HG03442 (cell line): ENCODE results near the gene TOE1.
"Not testable (repeated sequence)": the region's sequence is repeated elsewhere in the genome, so short reads cannot be mapped to it uniquely, and the experiment has no call there.

Experiments
- ATAC-seq: cut with Tn5 transposase; IDR thresholded peaks from one replicate; pipeline ENCODE4 v1.9.1; 2021; ENCODE audit warnings: mild to moderate bottlenecking, moderate library complexity; ENCODE audit not compliant: unreplicated experiment

TOE1 gene

DNA sequence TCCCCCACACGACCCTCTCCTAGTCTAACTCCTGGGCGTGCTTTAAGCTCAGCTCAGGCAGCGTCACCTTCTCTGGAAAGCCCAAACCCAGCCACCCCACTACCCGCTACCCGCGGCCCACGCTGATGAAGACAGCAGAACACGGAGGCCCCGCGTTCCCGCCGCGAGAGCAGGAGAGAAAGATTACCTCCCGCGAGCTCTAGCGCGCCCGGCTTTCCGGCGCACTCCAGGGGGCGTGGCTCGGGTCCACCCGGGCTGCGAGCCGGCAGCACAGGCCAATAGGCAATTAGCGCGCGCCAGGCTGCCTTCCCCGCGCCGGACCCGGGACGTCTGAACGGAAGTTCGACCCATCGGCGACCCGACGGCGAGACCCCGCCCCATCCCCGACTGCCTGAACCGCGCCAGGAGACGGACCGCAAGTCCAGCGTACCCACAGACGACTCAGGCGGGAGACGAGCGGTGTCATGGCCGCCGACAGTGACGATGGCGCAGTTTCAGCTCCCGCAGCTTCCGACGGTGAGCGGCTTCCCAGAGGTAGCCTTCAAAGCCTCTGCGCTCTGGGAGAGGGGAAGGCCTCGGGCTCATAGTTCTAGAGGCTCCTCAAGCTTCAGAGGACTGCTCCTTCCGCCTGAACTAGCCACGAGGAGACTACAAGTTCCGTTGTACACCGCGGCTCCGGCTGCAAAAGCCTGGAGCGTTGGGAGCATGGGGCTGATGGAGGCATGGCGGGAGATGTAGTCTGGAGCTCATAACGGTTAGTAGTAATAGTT, at the start of gene TOE1, which contains the start of gene MUTYH:
TSS of gene TOE1 (plus strand) at position 382 of the 770 bp plus-strand sequence. CDS start at position 465, 83 bp downstream.
TSS of gene MUTYH (minus strand) at position 652 of the 770 bp plus-strand sequence. CDS start 5,935 bp downstream, outside the sequence.
- ATAC-seq, result peak; percentile 78

DNA sequence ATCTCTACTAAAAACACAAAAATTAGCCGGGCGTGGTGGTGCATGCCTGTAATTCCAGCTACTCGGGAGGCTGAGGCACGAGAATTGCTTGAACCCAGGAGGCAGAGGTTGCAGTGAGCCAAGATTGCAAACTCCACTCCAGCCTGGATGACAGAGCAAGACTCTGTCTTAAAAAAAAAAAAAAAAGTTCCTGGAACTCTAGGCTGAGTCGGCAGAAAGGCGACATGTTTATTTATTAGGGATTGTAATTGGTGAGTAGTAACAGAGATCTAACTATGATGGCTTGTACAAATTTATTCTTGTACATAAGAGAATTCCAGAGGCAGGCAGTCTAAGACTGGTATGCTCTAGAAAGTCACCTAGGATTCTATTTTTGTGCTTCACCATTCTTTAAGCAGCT, 49.0 kb upstream of the TOE1 start:
- ATAC-seq, result not testable (repeated sequence)

DNA sequence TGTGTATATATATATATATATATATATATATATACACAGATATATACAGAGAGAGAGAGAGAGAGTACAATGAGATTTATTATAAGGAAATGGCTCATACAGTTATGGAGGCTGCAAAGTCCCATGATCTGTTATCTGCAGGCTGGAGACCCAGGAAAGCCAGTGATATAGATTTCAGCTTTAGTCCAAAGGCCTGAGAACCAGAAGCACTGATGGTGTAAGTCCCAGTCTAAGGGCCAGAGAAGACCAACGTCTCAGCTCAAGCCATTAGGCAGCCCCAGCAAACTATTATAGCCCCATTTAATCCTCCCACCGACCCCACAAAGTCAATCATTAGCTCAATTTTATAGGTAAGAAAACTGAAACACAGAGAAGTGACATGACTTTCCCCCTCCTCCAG, 48.3 kb upstream of the TOE1 start:
- ATAC-seq, result no peak

DNA sequence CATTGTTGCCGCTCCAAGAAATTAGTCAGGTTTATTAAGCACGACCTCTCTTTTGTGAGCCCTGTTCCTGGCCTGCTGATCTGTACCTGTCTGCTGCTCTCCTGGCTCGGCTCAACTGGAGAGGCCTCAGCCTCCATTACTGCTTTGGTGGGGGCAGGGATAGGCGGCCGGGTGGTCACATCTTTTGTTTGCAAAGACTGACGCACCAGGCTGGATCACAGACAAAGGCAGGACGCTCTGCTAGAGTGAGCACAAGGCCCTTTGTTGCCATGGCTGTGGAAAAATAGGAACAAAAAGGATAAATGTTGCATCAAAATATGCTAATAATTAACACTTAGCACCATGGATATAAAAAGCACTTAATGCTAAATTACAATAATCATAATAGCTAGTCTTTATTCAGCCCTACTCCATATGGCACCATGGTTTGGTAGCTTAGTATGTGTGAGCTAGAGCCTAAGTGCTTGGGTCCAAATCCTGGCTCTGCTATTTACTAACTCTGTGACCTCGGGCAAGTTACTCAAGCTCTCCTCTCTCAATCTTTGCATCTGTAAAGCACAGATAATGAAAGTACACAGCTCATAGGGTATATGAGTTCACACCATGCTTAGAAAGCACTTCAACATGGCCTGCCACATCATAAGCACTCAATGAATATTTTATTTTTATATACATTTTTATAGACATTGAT, 42.2 kb upstream of the TOE1 start:
- no peak for ATAC-seq

DNA sequence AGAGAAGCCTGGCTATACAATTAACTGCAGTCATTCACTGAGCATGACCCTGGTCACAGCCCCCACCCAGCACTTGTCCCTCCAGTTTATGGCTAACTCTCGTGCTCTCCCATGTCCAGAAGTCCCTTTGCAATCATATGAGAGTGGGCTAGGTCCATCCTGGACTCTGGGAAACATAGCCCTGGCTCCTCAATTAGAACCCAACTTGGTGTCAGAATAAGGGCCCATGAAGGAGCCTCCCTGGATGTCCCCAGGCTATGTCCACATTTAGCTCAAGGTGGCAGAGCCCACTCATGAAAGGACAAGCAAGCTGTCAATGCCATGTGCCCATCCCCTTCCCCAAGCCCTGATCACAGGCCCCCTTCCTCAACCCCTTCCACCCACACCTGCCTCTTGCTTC, 40.7 kb upstream of the TOE1 start:
- ATAC-seq, result no peak

DNA sequence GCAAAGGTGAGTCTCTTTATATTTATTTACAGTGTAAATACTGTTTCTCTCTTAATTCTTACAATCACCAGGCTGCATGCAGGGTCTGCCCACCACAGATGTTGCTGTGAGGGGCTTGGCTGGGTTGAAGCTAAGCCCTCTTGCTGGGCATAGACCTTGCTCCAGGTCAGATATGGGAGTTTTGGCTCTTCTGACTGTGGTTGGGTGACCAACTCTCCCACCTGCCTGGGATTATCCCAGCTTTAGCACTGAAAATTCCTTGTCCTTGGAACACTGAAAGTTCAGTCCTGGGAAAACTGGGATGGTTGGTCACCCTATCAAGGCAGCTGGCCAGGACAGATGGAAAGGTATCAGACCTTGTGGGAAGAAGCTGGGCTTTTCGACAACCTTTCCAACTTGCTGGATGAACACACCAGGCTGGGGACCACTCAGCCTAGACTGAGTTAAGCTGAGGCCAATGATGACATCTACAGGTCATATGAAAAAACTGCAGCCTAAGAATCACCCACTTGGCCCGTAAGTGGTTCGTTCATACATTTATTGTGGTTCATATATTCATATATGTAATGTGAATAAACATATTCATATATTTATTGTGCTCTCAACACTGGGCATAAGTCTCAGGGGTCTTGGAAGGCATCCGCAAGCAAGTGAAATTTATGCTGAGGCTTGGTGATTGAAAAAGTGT, 39.8 kb upstream of the TOE1 start:
- ATAC-seq, result no peak

DNA sequence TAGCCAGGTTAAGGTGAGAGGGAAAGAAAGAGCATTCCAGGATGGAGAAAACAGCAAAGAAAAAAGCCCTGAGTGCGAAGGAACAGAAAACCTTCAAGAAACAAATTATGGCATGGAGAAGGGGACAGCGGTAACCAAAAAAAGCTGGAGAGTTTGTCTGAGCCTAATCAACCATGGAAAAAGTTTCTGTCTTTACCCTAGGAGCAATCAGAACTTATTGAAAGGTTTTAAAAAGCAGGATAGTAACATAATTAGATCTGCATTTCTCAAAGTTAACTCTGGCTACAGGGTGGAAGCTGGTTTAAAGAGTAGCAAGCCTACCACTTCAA, 39.3 kb upstream of the TOE1 start:
- ATAC-seq, result no peak

DNA sequence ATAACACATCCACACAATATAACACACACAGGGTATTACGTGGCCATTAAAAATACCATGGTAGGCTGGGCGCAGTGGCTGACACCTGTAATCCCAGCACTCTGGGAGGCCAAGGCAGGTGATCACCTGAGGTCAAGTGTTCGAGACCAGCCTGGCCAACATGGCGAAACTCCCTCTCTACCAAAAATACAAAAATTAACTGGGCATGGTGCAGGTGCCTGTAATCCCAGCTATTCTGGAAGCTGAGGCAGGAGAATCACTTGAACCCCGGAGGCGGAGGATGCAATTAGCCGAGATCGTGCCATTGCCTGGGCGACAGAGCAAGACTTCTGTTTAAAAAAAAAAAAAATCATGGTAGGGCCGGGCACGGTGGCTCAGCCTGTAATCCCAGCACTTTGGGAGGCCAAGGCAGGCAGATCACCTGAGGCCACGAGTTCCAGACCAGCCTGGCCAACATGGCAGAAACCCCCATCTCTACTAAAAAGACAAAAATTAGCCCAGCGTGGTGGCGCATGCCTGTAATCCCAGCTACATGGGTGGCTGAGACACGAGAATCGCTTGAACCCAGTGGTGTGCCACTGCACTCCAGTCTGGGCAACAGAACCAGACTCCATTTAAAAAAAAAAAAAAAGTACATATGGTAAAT, 37.3 kb upstream of the TOE1 start:
- no peak for ATAC-seq

DNA sequence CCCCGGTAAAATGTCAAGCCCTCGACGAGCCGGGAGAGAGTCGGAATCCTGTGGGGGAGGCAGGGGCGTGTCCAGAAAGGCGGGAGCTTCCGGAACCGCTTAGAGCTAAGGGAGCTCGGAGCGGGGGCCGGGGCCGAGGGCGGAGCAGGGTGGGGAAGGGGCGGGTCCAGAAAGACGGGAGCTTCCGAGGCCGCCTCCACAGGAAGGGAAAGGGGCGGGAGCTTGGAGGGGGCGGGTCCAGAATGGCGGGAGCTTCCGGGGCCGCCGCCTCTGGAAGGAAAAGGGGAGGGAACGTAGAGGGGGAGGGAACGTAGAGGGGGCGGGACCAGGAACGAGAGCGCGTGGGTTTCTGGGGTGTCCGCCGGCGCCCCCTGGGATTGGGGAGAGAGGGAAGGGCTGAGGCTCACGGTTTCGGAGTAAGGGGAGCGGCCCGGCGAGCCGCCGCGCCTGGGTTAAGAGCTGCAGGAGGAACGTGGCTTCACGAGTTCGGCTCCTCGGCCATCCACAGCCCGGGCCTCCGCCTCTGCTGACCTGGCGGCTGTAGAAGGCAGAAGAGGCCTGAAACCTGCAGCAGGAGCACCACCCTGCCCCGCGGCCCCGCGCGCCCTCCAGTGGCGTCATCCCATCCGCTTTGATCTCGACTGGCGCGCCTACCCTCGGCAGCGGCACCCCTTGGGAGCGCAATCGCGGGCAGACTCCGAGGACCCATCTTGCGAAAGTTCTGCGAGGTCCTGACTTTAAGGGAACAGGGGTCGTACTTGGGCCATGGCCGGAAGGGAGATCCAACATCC, 36.3 kb upstream of the TOE1 start:
- peak; percentile 59 for ATAC-seq

DNA sequence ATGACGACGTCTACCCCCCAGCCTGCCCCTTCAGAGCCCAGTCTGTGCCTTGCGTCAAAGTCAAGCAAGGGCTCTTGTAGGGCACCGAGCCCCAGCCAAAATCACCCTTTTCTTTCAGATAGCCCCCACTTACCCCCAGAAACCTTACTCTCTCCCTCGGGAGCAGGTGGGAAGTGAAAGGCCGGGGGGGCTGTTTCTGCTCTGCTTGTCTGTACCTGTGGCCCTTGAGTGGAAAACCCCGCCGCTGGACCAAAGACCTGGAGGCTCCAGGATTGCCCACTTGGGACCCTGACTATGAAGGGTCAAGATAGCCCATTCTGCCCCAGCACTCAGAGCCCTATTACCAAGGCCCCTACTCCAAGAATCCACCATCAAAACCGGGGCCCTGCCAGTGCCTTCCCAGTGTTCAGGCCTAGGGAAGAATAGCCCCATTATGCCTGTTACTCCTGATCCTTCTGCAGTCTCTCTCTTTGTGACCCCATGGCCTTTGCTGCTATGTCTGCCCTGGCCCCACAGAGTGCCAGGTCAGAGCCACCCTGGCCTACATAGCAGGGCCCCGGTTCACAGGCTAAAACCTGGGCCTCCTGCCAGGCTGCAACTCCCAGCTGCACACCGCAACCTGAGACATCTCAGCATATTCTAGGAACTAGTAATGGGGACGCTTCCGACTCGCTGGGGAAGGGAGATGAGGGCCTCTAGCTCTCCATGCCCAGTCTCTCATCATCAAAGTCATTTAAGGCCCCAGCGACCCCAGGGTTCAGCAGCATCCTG, 35.5 kb upstream of the TOE1 start:
- ATAC-seq, result peak; percentile 1

DNA sequence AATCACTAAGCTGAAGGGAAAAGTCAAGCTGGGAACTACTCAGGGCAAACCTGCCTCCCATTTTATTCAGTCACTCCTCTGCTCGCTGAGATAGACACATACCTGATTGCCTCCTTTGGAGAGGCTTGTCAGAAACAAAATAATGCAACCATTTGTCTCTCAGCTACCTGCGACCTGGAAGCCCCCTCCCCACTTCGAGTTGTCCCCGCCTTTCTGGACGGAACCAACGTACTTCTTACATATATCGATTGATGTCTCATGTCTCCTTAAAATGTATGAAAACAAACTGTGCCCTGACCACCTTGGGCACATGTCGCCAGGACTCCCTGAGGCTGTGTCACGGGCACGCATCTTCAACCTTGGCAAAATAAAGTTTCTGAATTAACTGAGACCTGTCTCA, 34.7 kb upstream of the TOE1 start:
- ATAC-seq, result no peak

DNA sequence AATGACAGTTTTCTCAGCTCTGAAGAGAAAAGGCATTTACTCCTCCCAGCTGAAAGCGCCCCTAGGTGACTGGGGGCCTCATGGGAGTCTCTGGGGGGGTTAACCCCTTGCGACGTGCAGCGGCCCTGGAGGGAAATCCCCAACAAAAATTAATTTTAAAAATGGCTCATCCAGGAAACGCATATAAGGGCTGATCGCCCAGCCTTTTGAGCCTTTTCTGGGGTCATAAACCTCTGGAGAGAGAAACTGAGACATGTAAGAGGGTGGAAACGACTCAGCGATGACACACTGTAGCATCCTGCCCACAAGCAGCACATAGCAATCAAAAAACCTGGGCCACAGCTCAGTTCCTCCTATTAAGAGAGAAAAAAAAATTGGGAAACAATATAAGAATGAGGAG, 33.7 kb upstream of the TOE1 start:
- no peak for ATAC-seq

DNA sequence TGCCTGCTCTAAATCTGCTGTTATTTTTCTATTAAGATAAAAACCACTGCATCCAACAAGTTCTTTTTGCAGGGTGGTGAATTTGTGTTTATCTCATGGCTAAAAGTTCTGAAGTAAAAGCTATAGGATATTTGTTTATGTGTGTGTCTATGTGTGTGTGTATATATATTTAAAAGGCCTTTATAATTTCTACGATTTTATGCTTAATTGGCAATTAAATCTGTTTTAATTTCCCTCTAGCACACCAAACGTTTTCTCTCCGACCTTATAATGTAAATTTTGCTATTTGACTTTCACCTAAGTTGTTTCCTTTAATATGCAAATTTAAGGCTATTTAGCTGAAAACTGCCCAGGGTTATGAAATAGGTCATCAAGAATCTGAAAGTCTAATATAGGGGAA, 33.1 kb upstream of the TOE1 start:
- no peak for ATAC-seq

DNA sequence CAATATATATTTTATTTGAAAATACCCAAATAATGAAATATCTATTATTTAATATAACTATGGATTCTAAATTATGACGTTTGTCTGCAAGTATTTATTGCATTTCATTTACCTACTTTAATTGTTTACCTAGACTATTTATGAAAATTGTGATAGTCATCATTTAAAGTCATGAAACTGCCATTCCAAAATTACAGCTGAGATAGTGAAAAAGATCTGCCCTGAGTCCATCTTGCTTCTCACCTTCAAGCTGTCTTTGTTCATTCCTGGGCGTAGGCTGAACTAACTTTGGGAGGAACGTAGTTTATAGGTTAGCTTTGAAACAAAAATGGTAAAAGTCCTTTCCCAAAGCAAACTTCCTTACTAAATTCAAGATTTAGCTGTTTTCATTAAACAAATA, 25.7 kb upstream of the TOE1 start:
- no peak for ATAC-seq

DNA sequence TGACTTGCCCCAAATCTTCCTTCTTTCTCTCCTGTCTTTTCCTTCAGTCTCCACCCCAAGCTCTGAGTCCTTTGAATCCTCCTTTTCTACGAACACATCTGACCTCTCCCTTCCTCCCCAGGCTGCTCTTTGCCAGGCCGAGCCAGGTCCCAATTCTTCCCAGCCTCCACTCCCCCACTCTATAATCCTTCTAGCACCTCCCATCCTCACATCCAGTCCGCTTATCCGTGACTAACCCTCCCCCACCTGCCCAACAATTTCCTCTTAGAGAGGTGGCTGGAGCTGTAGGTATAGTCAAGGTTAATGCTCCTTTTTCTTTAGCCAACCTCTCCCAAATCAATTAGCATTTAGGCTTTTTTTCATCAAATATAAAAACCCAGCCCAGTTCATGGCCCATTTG, 22.8 kb upstream of the TOE1 start:
- ATAC-seq, result no peak

DNA sequence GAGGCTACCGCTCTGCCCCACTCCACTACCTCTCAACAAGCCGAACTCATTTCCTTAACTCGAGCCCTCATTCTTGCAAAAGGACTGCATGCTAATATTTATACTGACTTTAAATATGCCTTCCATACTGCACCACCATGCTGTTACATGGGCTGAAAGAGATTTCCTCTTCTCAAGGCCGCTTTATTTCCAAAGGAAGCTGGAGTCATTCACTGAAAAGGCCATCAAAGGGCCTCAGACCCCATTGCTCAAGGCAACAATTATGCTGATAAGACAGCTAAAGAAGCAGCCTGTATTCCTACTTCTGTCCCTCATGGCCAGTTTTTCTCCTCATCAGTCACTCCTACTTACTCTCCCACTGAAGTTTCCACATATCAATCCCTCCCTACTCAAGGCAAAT, 20.2 kb upstream of the TOE1 start:
- ATAC-seq, result no peak

DNA sequence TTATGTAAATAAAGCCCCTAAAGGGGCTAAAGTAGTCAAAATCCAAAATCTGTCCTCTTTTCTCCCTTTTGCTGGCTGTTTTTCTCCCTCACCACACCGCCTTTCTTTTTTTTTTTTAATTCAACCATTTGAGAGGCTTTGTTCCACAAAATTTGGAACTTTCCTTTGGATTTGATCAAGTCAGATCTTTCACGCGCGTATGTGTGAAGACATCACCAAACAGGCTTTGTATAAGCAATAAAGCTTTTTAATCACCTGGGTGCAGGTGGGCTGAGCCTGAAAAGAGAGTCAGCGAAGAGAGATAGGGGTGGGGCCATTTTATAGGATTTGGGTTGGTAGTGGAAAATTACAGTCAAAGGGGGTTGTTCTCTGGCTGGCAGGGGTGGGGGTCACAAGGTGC, 18.5 kb upstream of the TOE1 start:
- ATAC-seq, result no peak

DNA sequence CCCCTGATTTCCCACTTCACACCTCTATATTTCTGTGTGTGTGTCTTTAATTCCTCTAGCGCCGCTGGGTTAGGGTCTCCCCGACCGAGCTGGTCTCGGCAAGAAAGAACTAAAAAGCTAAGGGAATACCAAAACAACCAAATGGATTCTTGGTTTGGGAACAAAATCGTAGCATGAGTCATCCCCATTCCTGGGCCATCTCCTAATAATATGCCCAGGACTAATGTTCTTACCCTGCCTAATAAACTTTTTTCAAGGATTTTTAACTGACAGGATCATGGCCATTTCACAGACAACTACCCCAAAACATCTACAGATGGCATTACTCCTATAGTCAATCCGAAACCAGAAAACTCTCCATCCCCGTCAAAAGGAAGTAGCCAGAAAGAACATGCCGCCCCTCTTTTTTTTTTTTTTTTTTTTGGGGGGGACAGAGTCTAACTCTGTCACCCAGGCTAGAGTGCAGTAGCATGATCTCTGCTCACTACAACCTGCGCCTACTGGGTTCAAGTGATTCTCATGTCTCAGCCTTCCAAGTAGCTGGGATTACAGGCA, 17.4 kb upstream of the TOE1 start:
- no peak for ATAC-seq

DNA sequence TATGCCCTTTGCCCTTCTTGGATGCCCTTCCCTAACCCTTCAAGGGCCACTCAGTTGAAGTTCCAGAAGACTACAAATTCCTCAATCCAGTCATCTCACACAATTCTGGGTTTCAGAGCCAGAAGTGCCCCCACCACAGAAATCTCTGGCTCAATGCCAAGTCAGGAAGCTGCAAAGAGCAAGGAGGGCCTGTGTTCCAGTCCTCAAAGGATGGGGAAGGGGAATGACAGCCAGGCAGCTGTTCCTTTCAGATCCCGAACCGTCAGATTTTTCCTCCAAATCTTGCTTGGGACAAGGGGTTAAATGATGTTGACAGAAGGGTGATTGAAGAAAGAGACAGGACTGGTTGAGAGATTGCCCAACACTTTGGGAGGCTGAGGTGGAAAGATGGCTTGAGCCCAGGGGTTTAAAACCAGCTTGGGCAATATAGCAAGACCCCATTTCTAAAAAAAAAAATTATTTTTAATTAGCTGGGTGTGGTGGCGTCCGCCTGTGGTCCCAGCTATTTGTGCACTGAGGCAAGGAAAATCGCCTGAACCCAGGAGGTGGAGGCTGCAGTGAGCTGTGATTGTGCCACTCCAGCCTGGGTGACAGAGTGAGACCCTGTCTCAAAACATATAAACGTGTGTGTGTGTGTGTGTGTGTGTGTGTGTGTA, 14.0 kb upstream of the TOE1 start:
- no peak for ATAC-seq
